GM10266 (cell line): Measurements from ENCODE around the gene RAPGEF5.

Experiments
- DNase-seq: peaks from one replicate; pipeline ENCODE4 v3.0.0; 2012; ENCODE audit errors: extremely low spot score
- TF ChIP-seq, protein P1 (sequence below): IDR thresholded peaks from 2 replicates; pipeline ENCODE4 v1.5.1; 2012; ENCODE audit warnings: mild to moderate bottlenecking, low read depth; ENCODE audit not compliant: control insufficient read depth, insufficient read depth; ENCODE audit errors: missing control alignments

The RAPGEF5 gene

DNA sequence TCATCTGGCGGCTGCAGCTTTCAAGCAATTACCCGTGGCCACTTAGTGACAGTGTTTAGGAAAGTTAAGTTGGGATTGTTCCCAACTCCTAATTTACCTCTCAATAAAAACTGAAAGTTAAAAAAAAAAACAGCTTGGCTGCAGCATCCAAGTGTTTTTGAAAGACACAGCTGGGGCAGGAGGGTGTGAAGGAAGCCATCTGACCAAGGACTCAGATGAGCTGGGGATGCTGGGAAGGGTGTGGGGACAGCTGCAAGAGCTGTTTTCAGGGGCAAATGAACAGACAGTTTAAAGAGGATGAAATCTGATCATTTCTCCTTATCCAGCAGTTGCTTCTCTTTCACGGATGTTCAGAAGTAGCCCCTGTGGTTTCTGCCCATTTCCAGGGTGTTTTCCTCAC, 282.1 kb downstream of the RAPGEF5 start:
- DNase-seq: no peak
- TF ChIP-seq, protein P1, sequence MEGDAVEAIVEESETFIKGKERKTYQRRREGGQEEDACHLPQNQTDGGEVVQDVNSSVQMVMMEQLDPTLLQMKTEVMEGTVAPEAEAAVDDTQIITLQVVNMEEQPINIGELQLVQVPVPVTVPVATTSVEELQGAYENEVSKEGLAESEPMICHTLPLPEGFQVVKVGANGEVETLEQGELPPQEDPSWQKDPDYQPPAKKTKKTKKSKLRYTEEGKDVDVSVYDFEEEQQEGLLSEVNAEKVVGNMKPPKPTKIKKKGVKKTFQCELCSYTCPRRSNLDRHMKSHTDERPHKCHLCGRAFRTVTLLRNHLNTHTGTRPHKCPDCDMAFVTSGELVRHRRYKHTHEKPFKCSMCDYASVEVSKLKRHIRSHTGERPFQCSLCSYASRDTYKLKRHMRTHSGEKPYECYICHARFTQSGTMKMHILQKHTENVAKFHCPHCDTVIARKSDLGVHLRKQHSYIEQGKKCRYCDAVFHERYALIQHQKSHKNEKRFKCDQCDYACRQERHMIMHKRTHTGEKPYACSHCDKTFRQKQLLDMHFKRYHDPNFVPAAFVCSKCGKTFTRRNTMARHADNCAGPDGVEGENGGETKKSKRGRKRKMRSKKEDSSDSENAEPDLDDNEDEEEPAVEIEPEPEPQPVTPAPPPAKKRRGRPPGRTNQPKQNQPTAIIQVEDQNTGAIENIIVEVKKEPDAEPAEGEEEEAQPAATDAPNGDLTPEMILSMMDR: no peak
